ENCODE measurements around the gene PCID2.

DNA sequence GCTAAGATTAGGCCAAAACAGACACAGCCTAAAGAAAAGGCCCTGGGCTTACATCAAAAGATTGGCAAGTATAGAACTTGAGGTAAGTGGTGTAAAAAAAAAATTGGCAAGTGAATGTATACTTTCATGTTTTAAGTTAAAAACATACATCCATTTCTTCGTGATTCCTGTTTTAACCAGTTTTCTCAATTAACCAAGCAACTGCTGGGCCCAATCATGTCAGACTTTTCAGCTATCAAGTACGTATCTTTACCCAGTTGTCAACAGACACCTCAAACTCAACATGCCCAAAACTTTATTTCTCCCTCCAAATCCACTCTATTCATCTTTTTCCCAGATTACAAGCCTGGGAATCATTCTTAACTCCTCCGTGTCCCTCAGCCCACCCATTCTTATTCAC, 1.0 kb downstream of the PCID2 start:
- TF ChIP-seq, protein P1, sequence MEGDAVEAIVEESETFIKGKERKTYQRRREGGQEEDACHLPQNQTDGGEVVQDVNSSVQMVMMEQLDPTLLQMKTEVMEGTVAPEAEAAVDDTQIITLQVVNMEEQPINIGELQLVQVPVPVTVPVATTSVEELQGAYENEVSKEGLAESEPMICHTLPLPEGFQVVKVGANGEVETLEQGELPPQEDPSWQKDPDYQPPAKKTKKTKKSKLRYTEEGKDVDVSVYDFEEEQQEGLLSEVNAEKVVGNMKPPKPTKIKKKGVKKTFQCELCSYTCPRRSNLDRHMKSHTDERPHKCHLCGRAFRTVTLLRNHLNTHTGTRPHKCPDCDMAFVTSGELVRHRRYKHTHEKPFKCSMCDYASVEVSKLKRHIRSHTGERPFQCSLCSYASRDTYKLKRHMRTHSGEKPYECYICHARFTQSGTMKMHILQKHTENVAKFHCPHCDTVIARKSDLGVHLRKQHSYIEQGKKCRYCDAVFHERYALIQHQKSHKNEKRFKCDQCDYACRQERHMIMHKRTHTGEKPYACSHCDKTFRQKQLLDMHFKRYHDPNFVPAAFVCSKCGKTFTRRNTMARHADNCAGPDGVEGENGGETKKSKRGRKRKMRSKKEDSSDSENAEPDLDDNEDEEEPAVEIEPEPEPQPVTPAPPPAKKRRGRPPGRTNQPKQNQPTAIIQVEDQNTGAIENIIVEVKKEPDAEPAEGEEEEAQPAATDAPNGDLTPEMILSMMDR (IDR thresholded peaks at IDR 0.05) = no peak
- TF ChIP-seq EP300 (IDR thresholded peaks at IDR 0.05) (no peak), POLR2A (IDR thresholded peaks at IDR 0.05) (no peak)
